IMR-90 (cell line): ENCODE measurements around the gene SLC38A5. TPM values are rescaled to one million over a fixed set of nuclear protein-coding genes. Genes with fewer than 3 reads are reported as not detected.

Source experiments
- ATAC-seq: fragments of 200-7000 bp; cut with Tn5 transposase; 2 replicates; pipeline ENCODE4 v1.9.1; 2020; ENCODE audit warnings: low read depth, mild to moderate bottlenecking, moderate library complexity
- BruUV-seq: library from RNA; stranded (reverse); fragments of 400-500 nt; replicated peaks from 2 replicates; lab custom pipeline; 2021; lab: Mats Ljungman, UMichigan
- CTCF ChIA-PET: fragments of 300-600 bp; formaldehyde crosslinking; extraction: SDS; loops from one replicate; lab custom pipeline; 2021; ENCODE audit warnings: antibody characterized with exemption; lab: Yijun Ruan, JAX
- POLR2A ChIA-PET: fragments of 300-600 bp; sonication (Branson Sonifier 250); formaldehyde crosslinking; loops from one replicate; lab custom pipeline; 2022; ENCODE audit warnings: antibody characterized with exemption; ENCODE audit not compliant: unreplicated experiment; lab: Charles Lee
- DNase-seq: peaks from one replicate; pipeline ENCODE4 v3.0.0; 2013
- H2AFZ ChIP-seq: replicated peaks from 2 replicates; pipeline ENCODE3; 2013; ENCODE audit warnings: low read length, mild to moderate bottlenecking; ENCODE audit not compliant: poor library complexity
- H2AK5ac ChIP-seq: 2 replicates; pipeline ENCODE4 v1.6.1; 2013; ENCODE audit warnings: low read depth, low read length, inconsistent platforms
- H2AK9ac ChIP-seq: replicated peaks from 2 replicates; pipeline ENCODE3; 2013; ENCODE audit warnings: mild to moderate bottlenecking, low read depth, low read length, moderate library complexity; ENCODE audit not compliant: poor library complexity
- H2BK120ac ChIP-seq: 2 replicates; pipeline ENCODE4 v1.6.1; 2013; ENCODE audit warnings: low read depth, low read length, inconsistent platforms
- H2BK15ac ChIP-seq: 3 replicates; pipeline ENCODE4 v1.6.1; 2013; ENCODE audit warnings: low read depth, low read length, inconsistent platforms
- H2BK20ac ChIP-seq: 2 replicates; pipeline ENCODE4 v1.6.1; 2013; ENCODE audit warnings: low read depth, mild to moderate bottlenecking, inconsistent platforms, low read length, moderate library complexity
- H2BK5ac ChIP-seq: 2 replicates; pipeline ENCODE4 v1.6.1; 2013; ENCODE audit warnings: mild to moderate bottlenecking, low read depth, low read length, inconsistent platforms; ENCODE audit not compliant: poor library complexity, severe bottlenecking
- H3K14ac ChIP-seq: replicated peaks from 2 replicates; pipeline ENCODE4 v1.6.1; 2013; ENCODE audit warnings: low read depth, low read length, inconsistent platforms
- H3K18ac ChIP-seq: 2 replicates; pipeline ENCODE4 v1.6.1; 2013; ENCODE audit warnings: low read depth, low read length, control low read depth
- H3K23ac ChIP-seq: 2 replicates; pipeline ENCODE4 v1.6.1; 2013; ENCODE audit warnings: low read depth, low read length, inconsistent platforms
- H3K27ac ChIP-seq: 2 replicates; pipeline ENCODE4 v1.5.1; 2013; ENCODE audit warnings: mild to moderate bottlenecking, control low read depth, low read length; ENCODE audit not compliant: insufficient read depth
- H3K27me3 ChIP-seq: 2 replicates; pipeline ENCODE4 v1.6.1; 2013; ENCODE audit warnings: low read length; ENCODE audit not compliant: control insufficient read depth, insufficient read depth
- H3K36me3 ChIP-seq: 2 replicates; pipeline ENCODE4 v1.6.1; 2013; ENCODE audit warnings: low read length, mixed read lengths; ENCODE audit not compliant: control insufficient read depth, insufficient read depth
- H3K4ac ChIP-seq: 2 replicates; pipeline ENCODE4 v1.6.1; 2013; ENCODE audit warnings: low read depth, low read length, inconsistent platforms
- H3K4me1 ChIP-seq: 2 replicates; pipeline ENCODE4 v1.6.1; 2013; ENCODE audit warnings: low read length, mixed read lengths; ENCODE audit not compliant: control insufficient read depth, insufficient read depth
- H3K4me2 ChIP-seq: 2 replicates; pipeline ENCODE4 v1.6.1; 2013; ENCODE audit warnings: low read depth, mild to moderate bottlenecking, control low read depth, low read length, moderate library complexity
- H3K4me3 ChIP-seq: 2 replicates; pipeline ENCODE4 v1.5.1; 2013; ENCODE audit warnings: low read depth, mild to moderate bottlenecking, control low read depth, low read length, moderate library complexity; ENCODE audit not compliant: insufficient read depth
- H3K56ac ChIP-seq: 2 replicates; pipeline ENCODE4 v1.6.1; 2013; ENCODE audit warnings: low read length, inconsistent platforms; ENCODE audit not compliant: insufficient read depth; ENCODE audit errors: extremely low read depth
- H3K79me1 ChIP-seq, 2 experiments: 2 replicates each; pipeline ENCODE4 v1.6.1; 2013; ENCODE audit warnings: low read length in 2 of 2, inconsistent platforms in 1 of 2, low read depth in 1 of 2
- H3K9ac ChIP-seq: 2 replicates; pipeline ENCODE4 v1.6.1; 2013; ENCODE audit warnings: low read depth, low read length, control low read depth
- H3K9me1 ChIP-seq: 2 replicates; pipeline ENCODE4 v1.6.1; 2013; ENCODE audit warnings: low read length, inconsistent platforms; ENCODE audit not compliant: insufficient read depth
- H3K9me3 ChIP-seq: 2 replicates; pipeline ENCODE4 v1.6.1; 2013; ENCODE audit warnings: low read length; ENCODE audit not compliant: control insufficient read depth, insufficient read depth
- H4K20me1 ChIP-seq: 2 replicates; pipeline ENCODE4 v1.6.1; 2013; ENCODE audit warnings: low read length, inconsistent platforms; ENCODE audit not compliant: insufficient read depth
- H4K5ac ChIP-seq: 2 replicates; pipeline ENCODE4 v1.6.1; 2013; ENCODE audit warnings: mild to moderate bottlenecking, low read depth, low read length, control low read depth
- H4K8ac ChIP-seq, 2 experiments: 2 replicates each; pipeline ENCODE4 v1.6.1; 2013; ENCODE audit warnings: low read depth in 2 of 2, low read length in 2 of 2, control low read depth in 1 of 2, inconsistent platforms in 1 of 2
- H4K91ac ChIP-seq: 2 replicates; pipeline ENCODE4 v1.6.1; 2013; ENCODE audit warnings: low read depth, low read length, inconsistent platforms; ENCODE audit not compliant: insufficient read depth
- BHLHE40 ChIP-seq: fragments of 150-350 bp; IDR thresholded peaks from 2 replicates; pipeline ENCODE4 v1.6.1; 2016; ENCODE audit warnings: mild to moderate bottlenecking, low read depth, low read length
- CEBPB ChIP-seq: IDR thresholded peaks from 2 replicates; pipeline ENCODE4 v1.6.1; 2012; ENCODE audit warnings: low read depth, low read length, improper control_type of control experiment
- CHD1 ChIP-seq: IDR thresholded peaks from 2 replicates; pipeline ENCODE4 v1.6.1; 2012; ENCODE audit warnings: low read depth, low read length, improper control_type of control experiment
- FOS ChIP-seq: fragments of 150-350 bp; IDR thresholded peaks from 2 replicates; pipeline ENCODE4 v1.6.1; 2016; ENCODE audit warnings: low read depth, low read length
- MAFK ChIP-seq: IDR thresholded peaks from 2 replicates; pipeline ENCODE4 v1.6.1; 2012; ENCODE audit warnings: low read depth, low read length, improper control_type of control experiment
- MAZ ChIP-seq: IDR thresholded peaks from 2 replicates; pipeline ENCODE4 v1.6.1; 2012; ENCODE audit warnings: low read depth, mild to moderate bottlenecking, low read length, improper control_type of control experiment, moderate library complexity, borderline replicate concordance
- MXI1 ChIP-seq: IDR thresholded peaks from 2 replicates; pipeline ENCODE4 v1.6.1; 2012; ENCODE audit warnings: low read depth, mild to moderate bottlenecking, low read length, moderate library complexity, borderline replicate concordance
- NFE2L2 ChIP-seq: fragments of 150-350 bp; IDR thresholded peaks from 2 replicates; pipeline ENCODE4 v1.6.1; 2016; ENCODE audit warnings: low read depth, mild to moderate bottlenecking, low read length
- POLR2A ChIP-seq: IDR thresholded peaks from 2 replicates; pipeline ENCODE4 v1.6.1; 2012; ENCODE audit warnings: mild to moderate bottlenecking, low read depth, low read length
- RAD21 ChIP-seq: IDR thresholded peaks from 2 replicates; pipeline ENCODE4 v1.6.1; 2012; ENCODE audit warnings: low read length, improper control_type of control experiment
- RCOR1 ChIP-seq: IDR thresholded peaks from 2 replicates; pipeline ENCODE4 v1.6.1; 2012; ENCODE audit warnings: mild to moderate bottlenecking, low read length, improper control_type of control experiment; ENCODE audit not compliant: insufficient replicate concordance
- SMC3 ChIP-seq: fragments of 150-350 bp; IDR thresholded peaks from 2 replicates; pipeline ENCODE4 v1.6.1; 2016; ENCODE audit warnings: low read depth, mild to moderate bottlenecking, antibody characterized with exemption, low read length, moderate library complexity
- USF2 ChIP-seq: fragments of 150-350 bp; IDR thresholded peaks from 2 replicates; pipeline ENCODE4 v1.6.1; 2017; ENCODE audit warnings: mild to moderate bottlenecking, antibody characterized with exemption, low read length, low read depth
- WGBS, 2 experiments: methylation state at CpG; one replicate each; pipeline versions ENCODE4 v1.1.5 to v1.1.7; 2013; ENCODE audit warnings: missing lambda C conversion rate in 2 of 2; ENCODE audit not compliant: insufficient read length in 1 of 2; ENCODE audit errors: extremely low coverage in 2 of 2; 5-methylcytosine and 5-hydroxymethylcytosine counted together
- dilution Hi-C: fragments of 300-500 bp; cut with HindIII; formaldehyde crosslinking; loops from one replicate; pipeline ENCODE4 v1.14.3; 2018; ENCODE audit warnings: low sequenced_read_pairs; ENCODE audit not compliant: unreplicated experiment
- in situ Hi-C: fragments of 300-500 bp; cut with MboI; formaldehyde crosslinking; loops from 3 replicates; pipeline ENCODE4 v1.14.3; 2019; ENCODE audit warnings: low sequenced_read_pairs, inconsistent platforms, mixed read lengths
- intact Hi-C: fragments of 100-400 bp; cut with micrococcal nuclease; formaldehyde crosslinking; loops from 2 replicates; pipeline ENCODE4 v1.10.0; 2022
- polyA plus RNA-seq, 3 experiments: library from polyadenylated mRNA; depleted of rRNA; stranded (reverse); fragments of >200 nt; gene quantifications; 2 replicates each; pipeline ENCODE4 v1.2.3, GENCODE V29; 2012; ENCODE audit warnings: low replicate concordance in 1 of 3
- total RNA-seq: library from RNA; depleted of rRNA; stranded (reverse); fragments of >200 nt; gene quantifications from 2 replicates; pipeline ENCODE4 v1.2.3, GENCODE V29; 2012
- TF ChIP-seq, protein P1 (sequence below): fragments of 150-350 bp; IDR thresholded peaks from 2 replicates; pipeline ENCODE4 v1.6.1; 2016; ENCODE audit warnings: low read depth, mild to moderate bottlenecking, low read length, moderate library complexity, borderline replicate concordance
- TF ChIP-seq, protein P2 (sequence below): conservative IDR thresholded peaks from 2 replicates; pipeline ENCODE4 v1.5.1; 2012; ENCODE audit warnings: mild to moderate bottlenecking, low read depth, low read length, improper control_type of control experiment

Gene SLC38A5
- total and polyA plus RNA-seq, 2 of the 4 experiments (the other 2 are of a cell fraction) = 12.2 to 20.4 TPM

DNA sequence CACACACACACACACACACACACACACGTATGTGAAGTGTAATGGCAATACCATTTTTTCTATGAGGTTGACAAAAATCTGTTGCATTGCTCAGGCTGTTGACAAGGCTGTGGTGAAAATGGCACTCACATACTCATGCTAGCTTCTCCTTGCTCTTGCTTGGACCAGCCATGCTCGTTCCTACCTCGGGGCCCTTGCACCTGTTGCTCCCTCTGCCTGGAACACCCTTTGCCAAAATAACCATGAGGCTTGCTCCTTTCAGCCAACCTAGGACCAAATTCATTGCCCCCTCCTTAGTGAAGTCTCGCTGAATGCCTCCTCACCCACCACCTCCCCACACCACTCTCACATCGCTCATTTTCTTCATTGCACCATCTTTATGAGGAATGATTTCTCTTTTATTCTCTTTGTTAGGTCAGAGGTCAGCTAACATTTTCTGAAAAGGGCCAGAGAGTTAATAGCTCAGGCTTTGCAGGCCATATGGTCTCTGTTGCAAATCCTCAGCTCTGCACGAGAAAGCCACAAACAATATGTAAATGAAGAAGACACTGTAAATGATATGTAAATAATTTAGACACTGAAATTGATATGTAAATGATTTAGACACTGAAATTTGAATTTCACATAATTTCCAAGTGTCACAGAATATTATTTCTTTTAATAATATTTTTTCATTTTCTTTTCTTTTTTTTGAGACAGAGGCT, 13.3 kb downstream of the SLC38A5 start:
- Histone ChIP-seq H2BK5ac (no peak overlapping the region), H2BK20ac (no peak overlapping the region), H4K5ac (no peak overlapping the region), H3K9ac (no peak overlapping the region), H3K9me3 (peaks cover 2% of the 10 kb centered on the region; the same call in 1 of the 2 replicates), H2AK9ac (no peak overlapping the region), H3K4me2 (no peak overlapping the region), H2AFZ (no peak overlapping the region), H2BK15ac (no peak overlapping the region), H3K56ac (no peak overlapping the region), H3K79me1 (no peaks in the 10 kb centered on the region), H2AK5ac (no peak overlapping the region), H3K4ac (no peak overlapping the region), H3K4me3 (no peak overlapping the region), H3K23ac (no peak overlapping the region), H4K91ac (no peak overlapping the region), H3K18ac (no peak overlapping the region), H2BK120ac (no peak overlapping the region), H3K9me1 (no peaks in the 10 kb centered on the region), H3K27ac (no peak overlapping the region), H3K36me3 (no peaks in the 10 kb centered on the region), H3K14ac (no peak overlapping the region), H3K4me1 (no peaks in the 10 kb centered on the region), H4K8ac (no peak overlapping the region), H4K20me1 (no peaks in the 10 kb centered on the region), H3K27me3 (peaks cover under 1% of the 10 kb centered on the region)
- ChIA-PET CTCF (interaction anchor here (0.7 kb wide), 2 partner anchors 37 to 436 kb away, joined by 4 read pairs; no protein-coding TSS in a partner anchor), POLR2A (no interaction called here)
- ATAC-seq (no peak), DNase-seq (no peak)
- no peak for TF ChIP-seq NFE2L2
- TF ChIP-seq, protein P1, sequence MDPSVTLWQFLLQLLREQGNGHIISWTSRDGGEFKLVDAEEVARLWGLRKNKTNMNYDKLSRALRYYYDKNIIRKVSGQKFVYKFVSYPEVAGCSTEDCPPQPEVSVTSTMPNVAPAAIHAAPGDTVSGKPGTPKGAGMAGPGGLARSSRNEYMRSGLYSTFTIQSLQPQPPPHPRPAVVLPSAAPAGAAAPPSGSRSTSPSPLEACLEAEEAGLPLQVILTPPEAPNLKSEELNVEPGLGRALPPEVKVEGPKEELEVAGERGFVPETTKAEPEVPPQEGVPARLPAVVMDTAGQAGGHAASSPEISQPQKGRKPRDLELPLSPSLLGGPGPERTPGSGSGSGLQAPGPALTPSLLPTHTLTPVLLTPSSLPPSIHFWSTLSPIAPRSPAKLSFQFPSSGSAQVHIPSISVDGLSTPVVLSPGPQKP = no peak
- TF ChIP-seq USF2 = no peak
- no peak for TF ChIP-seq RAD21
- TF ChIP-seq POLR2A = no peak
- no peak for TF ChIP-seq MAZ
- no peak for TF ChIP-seq MAFK
- TF ChIP-seq CHD1 = no peak
- no peak for TF ChIP-seq CEBPB
- TF ChIP-seq RCOR1 = no peak
- no peak for TF ChIP-seq SMC3
- TF ChIP-seq, protein P2, sequence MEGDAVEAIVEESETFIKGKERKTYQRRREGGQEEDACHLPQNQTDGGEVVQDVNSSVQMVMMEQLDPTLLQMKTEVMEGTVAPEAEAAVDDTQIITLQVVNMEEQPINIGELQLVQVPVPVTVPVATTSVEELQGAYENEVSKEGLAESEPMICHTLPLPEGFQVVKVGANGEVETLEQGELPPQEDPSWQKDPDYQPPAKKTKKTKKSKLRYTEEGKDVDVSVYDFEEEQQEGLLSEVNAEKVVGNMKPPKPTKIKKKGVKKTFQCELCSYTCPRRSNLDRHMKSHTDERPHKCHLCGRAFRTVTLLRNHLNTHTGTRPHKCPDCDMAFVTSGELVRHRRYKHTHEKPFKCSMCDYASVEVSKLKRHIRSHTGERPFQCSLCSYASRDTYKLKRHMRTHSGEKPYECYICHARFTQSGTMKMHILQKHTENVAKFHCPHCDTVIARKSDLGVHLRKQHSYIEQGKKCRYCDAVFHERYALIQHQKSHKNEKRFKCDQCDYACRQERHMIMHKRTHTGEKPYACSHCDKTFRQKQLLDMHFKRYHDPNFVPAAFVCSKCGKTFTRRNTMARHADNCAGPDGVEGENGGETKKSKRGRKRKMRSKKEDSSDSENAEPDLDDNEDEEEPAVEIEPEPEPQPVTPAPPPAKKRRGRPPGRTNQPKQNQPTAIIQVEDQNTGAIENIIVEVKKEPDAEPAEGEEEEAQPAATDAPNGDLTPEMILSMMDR = no peak
- no peak for TF ChIP-seq FOS
- no peak for TF ChIP-seq BHLHE40
- TF ChIP-seq MXI1 = no peak
- no TSS peak for BruUV-seq
- dilution Hi-C loops = no loop called here
- 80% methylated on average over 1 of the region's 6 CpGs; no CpG with 5 or more reads in 1 of the 2 experiments for WGBS, 2 experiments
- in situ Hi-C loops = no loop called here
- intact Hi-C loops = no loop called here
